HL-60 (cell line): ENCODE measurements around the gene KRT3.

ENCODE experiments used
- CTCF ChIP-seq: IDR thresholded peaks from one replicate; pipeline ENCODE4 v1.5.1; 2011; ENCODE audit warnings: low read length, control low read depth, inconsistent platforms; ENCODE audit not compliant: insufficient read depth
- GABPA ChIP-seq: IDR thresholded peaks from 2 replicates; pipeline ENCODE4 v1.6.1; 2012; ENCODE audit warnings: low read depth
- POLR2AphosphoS5 ChIP-seq: IDR thresholded peaks from 2 replicates; pipeline ENCODE4 v1.6.1; 2012; ENCODE audit warnings: low read depth
- REST ChIP-seq: IDR thresholded peaks from 2 replicates; pipeline ENCODE4 v1.6.1; 2012; ENCODE audit warnings: low read depth; ENCODE audit not compliant: insufficient replicate concordance
- SPI1 ChIP-seq: IDR thresholded peaks from 2 replicates; pipeline ENCODE4 v1.6.1; 2012; ENCODE audit warnings: low read depth, mild to moderate bottlenecking, borderline replicate concordance

GRCh38 chr12:52798671-52799504 is 3.0 kb upstream of the KRT3 start:
- TF ChIP-seq CTCF (no peak), REST (no peak), POLR2AphosphoS5 (no peak), GABPA (no peak), SPI1 (no peak)
